Activated CD4-positive, alpha-beta T cell treated with anti-CD3 and anti-CD28 coated beads, Interleukin-2, amount 10 ng/mL, durations not matched to agents 7 days and 5 days (primary cell): ENCODE results near the gene AUTS2. TPM values are rescaled to one million over a fixed set of nuclear protein-coding genes. Genes with fewer than 3 reads are reported as not detected.

ENCODE experiments used
- CTCF ChIA-PET: fragments of 350-600 bp; sonication (Branson Sonifier 250); formaldehyde crosslinking; loops from one replicate; lab custom pipeline; 2021; ENCODE audit warnings: antibody characterized with exemption; lab: Charles Lee
- POLR2A ChIA-PET: fragments of 350-600 bp; sonication (Branson Sonifier 250); formaldehyde crosslinking; loops from one replicate; lab custom pipeline; 2021; ENCODE audit warnings: antibody characterized with exemption; lab: Charles Lee
- DNase-seq: peaks from one replicate; pipeline ENCODE4 v3.0.0-alpha.2; 2020
- H3K27ac Mint-ChIP-seq: one replicate; pipeline ENCODE4 v1.8.0; 2021; ENCODE audit warnings: mild to moderate bottlenecking, moderate library complexity, mixed read lengths
- H3K27me3 Mint-ChIP-seq: one replicate; pipeline ENCODE4 v1.8.0; 2021; ENCODE audit warnings: mixed read lengths
- H3K36me3 Mint-ChIP-seq: one replicate; pipeline ENCODE4 v1.8.0; 2021; ENCODE audit warnings: low read depth, mixed read lengths
- H3K4me1 Mint-ChIP-seq: one replicate; pipeline ENCODE4 v1.8.0; 2021; ENCODE audit warnings: mixed read lengths
- H3K4me3 Mint-ChIP-seq: one replicate; pipeline ENCODE4 v1.8.0; 2021; ENCODE audit warnings: mild to moderate bottlenecking, moderate library complexity, mixed read lengths
- H3K9me3 Mint-ChIP-seq: one replicate; pipeline ENCODE4 v1.8.0; 2021; ENCODE audit warnings: mixed read lengths
- total RNA-seq, 2 experiments: library from RNA; stranded (reverse); gene quantifications; one replicate each; pipeline ENCODE4 v1.2.3, GENCODE V29; 2021

AUTS2 gene
- total RNA-seq, 2 experiments from 2014 or later, result 13.9 to 18.9 TPM

- POLR2A ChIA-PET, result no interaction called here
- CTCF ChIA-PET, result no interaction called here
- H3K27ac Mint-ChIP-seq, result no peak overlapping the region
These were observed 1078.0 kb downstream of the AUTS2 start for GRCh38 chr7:70676243-70676642.

GRCh38 chr7:70678621-70679251, 1080.5 kb downstream of the AUTS2 start:
- CTCF ChIA-PET, result no interaction called here
- H3K4me1 Mint-ChIP-seq, result peaks cover 36% of the 10 kb centered on the region
- POLR2A ChIA-PET, result no interaction called here
- no peaks in the 10 kb centered on the region for H3K36me3 Mint-ChIP-seq
- no peak overlapping the region for H3K4me3 Mint-ChIP-seq
- no peaks in the 10 kb centered on the region for H3K9me3 Mint-ChIP-seq
- no peak for DNase-seq
- H3K27me3 Mint-ChIP-seq, result no peaks in the 10 kb centered on the region
- peak overlapping the region; percentile 89 for H3K27ac Mint-ChIP-seq

More at GRCh38 chr7:70676243-70676642, 1078.0 kb downstream of the AUTS2 start:
- Mint-ChIP-seq H3K4me3 (no peak overlapping the region), H3K36me3 (no peaks in the 10 kb centered on the region), H3K9me3 (peaks cover 2% of the 10 kb centered on the region), H3K4me1 (peaks cover 22% of the 10 kb centered on the region), H3K27me3 (no peaks in the 10 kb centered on the region)
- no peak for DNase-seq

- ChIA-PET CTCF (no interaction called here), POLR2A (no interaction called here)
- no peak for DNase-seq
- Mint-ChIP-seq H3K27me3 (peaks cover 2% of the 10 kb centered on the region), H3K27ac (peak overlapping the region; percentile 77), H3K36me3 (no peaks in the 10 kb centered on the region), H3K9me3 (no peaks in the 10 kb centered on the region), H3K4me1 (peaks cover 36% of the 10 kb centered on the region), H3K4me3 (peak overlapping the region; percentile 0)
These were observed 1081.4 kb downstream of the AUTS2 start for GRCh38 chr7:70679661-70680060.

GRCh38 chr7:70680306-70680705, 1082.0 kb downstream of the AUTS2 start:
- H3K27ac Mint-ChIP-seq, result no peak overlapping the region
- H3K9me3 Mint-ChIP-seq, result no peaks in the 10 kb centered on the region
- H3K36me3 Mint-ChIP-seq, result no peaks in the 10 kb centered on the region
- ChIA-PET CTCF (no interaction called here), POLR2A (no interaction called here)
- H3K27me3 Mint-ChIP-seq, result peaks cover 2% of the 10 kb centered on the region
- H3K4me3 Mint-ChIP-seq, result no peak overlapping the region
- DNase-seq, result no peak
- peaks cover 36% of the 10 kb centered on the region for H3K4me1 Mint-ChIP-seq

- ChIA-PET POLR2A (no interaction called here), CTCF (no interaction called here)
- Mint-ChIP-seq H3K4me3 (no peak overlapping the region), H3K9me3 (no peaks in the 10 kb centered on the region), H3K27ac (no peak overlapping the region), H3K4me1 (peaks cover 36% of the 10 kb centered on the region), H3K27me3 (peaks cover 2% of the 10 kb centered on the region), H3K36me3 (no peaks in the 10 kb centered on the region)
- no peak for DNase-seq
These were observed 1082.6 kb downstream of the AUTS2 start for GRCh38 chr7:70680743-70681468.

GRCh38 chr7:70681469-70682350, 1083.4 kb downstream of the AUTS2 start:
- Mint-ChIP-seq H3K4me3 (peak overlapping the region; percentile 41), H3K27me3 (peaks cover 2% of the 10 kb centered on the region), H3K27ac (peak overlapping the region; percentile 82), H3K4me1 (peaks cover 36% of the 10 kb centered on the region), H3K9me3 (no peaks in the 10 kb centered on the region), H3K36me3 (no peaks in the 10 kb centered on the region)
- CTCF ChIA-PET, result interaction anchor here (1.4 kb wide), 1 partner anchor 39 kb away, joined by 3 read pairs; no protein-coding TSS in a partner anchor
- POLR2A ChIA-PET, result no interaction called here
- peak; percentile 41 for DNase-seq

- peaks cover 28% of the 10 kb centered on the region for H3K4me1 Mint-ChIP-seq
- peaks cover 2% of the 10 kb centered on the region for H3K27me3 Mint-ChIP-seq
- ChIA-PET POLR2A (no interaction called here), CTCF (no interaction called here)
- H3K9me3 Mint-ChIP-seq, result no peaks in the 10 kb centered on the region
- no peaks in the 10 kb centered on the region for H3K36me3 Mint-ChIP-seq
- no peak for DNase-seq
- no peak overlapping the region for H3K27ac Mint-ChIP-seq
- H3K4me3 Mint-ChIP-seq, result no peak overlapping the region
These were observed 1085.9 kb downstream of the AUTS2 start for GRCh38 chr7:70684173-70684572.

- H3K9me3 Mint-ChIP-seq, result no peaks in the 10 kb centered on the region
- ChIA-PET CTCF (no interaction called here), POLR2A (interaction anchor here (0.7 kb wide), 1 partner anchor 686 kb away, joined by 4 read pairs; no protein-coding TSS in a partner anchor)
- peak overlapping the region; percentile 41 for H3K27ac Mint-ChIP-seq
- peaks cover 16% of the 10 kb centered on the region for H3K4me1 Mint-ChIP-seq
- no peaks in the 10 kb centered on the region for H3K36me3 Mint-ChIP-seq
- peaks cover 44% of the 10 kb centered on the region for H3K27me3 Mint-ChIP-seq
- no peak for DNase-seq
- H3K4me3 Mint-ChIP-seq, result peak overlapping the region; percentile 68
These were observed 1095.0 kb downstream of the AUTS2 start for GRCh38 chr7:70693321-70693685.

- Mint-ChIP-seq H3K9me3 (no peaks in the 10 kb centered on the region), H3K36me3 (no peaks in the 10 kb centered on the region), H3K4me1 (peaks cover 16% of the 10 kb centered on the region), H3K27me3 (peaks cover 44% of the 10 kb centered on the region), H3K4me3 (peak overlapping the region; percentile 68), H3K27ac (peak overlapping the region; percentile 41)
- POLR2A ChIA-PET, result no interaction called here
- CTCF ChIA-PET, result no interaction called here
- peak; percentile 28 for DNase-seq
These were observed 1095.6 kb downstream of the AUTS2 start for GRCh38 chr7:70693686-70694433.

- no peak for DNase-seq
These were observed 1096.2 kb downstream of the AUTS2 start for GRCh38 chr7:70694434-70694970.

GRCh38 chr7:70694971-70695794, 1096.9 kb downstream of the AUTS2 start:
- Mint-ChIP-seq H3K27ac (peak overlapping the region; percentile 62), H3K4me3 (peak overlapping the region; percentile 82), H3K9me3 (no peaks in the 10 kb centered on the region), H3K27me3 (peaks cover 44% of the 10 kb centered on the region), H3K4me1 (peaks cover 16% of the 10 kb centered on the region), H3K36me3 (no peaks in the 10 kb centered on the region)
- no peak for DNase-seq
- POLR2A ChIA-PET, result interaction anchor here (0.7 kb wide), 1 partner anchor 36 kb away, joined by 3 read pairs; no protein-coding TSS in a partner anchor
- CTCF ChIA-PET, result interaction anchor here (1.4 kb wide), 1 partner anchor 9 kb away, joined by 3 read pairs; no protein-coding TSS in a partner anchor

More at GRCh38 chr7:70694434-70694970, 1096.2 kb downstream of the AUTS2 start:
- CTCF ChIA-PET, result no interaction called here
- H3K9me3 Mint-ChIP-seq, result no peaks in the 10 kb centered on the region
- no peak overlapping the region for H3K27ac Mint-ChIP-seq
- POLR2A ChIA-PET, result no interaction called here
- H3K36me3 Mint-ChIP-seq, result no peaks in the 10 kb centered on the region
- H3K4me1 Mint-ChIP-seq, result peaks cover 16% of the 10 kb centered on the region
- peak overlapping the region; percentile 75 for H3K4me3 Mint-ChIP-seq
- H3K27me3 Mint-ChIP-seq, result peaks cover 44% of the 10 kb centered on the region
